BJ (cell line): ENCODE measurements around the gene COL4A3. TPM values are rescaled to one million over a fixed set of nuclear protein-coding genes. Genes with fewer than 3 reads are reported as not detected.
A peak's percentile ranks its signal among the peaks of the same experiment; 100 is the strongest.

Experiments used
- CTCF ChIA-PET: fragments of 350-600 bp; formaldehyde crosslinking; extraction: SDS; loops from one replicate; lab custom pipeline; 2021; ENCODE audit warnings: antibody characterized with exemption, inconsistent platforms; lab: Yijun Ruan, JAX
- POLR2A ChIA-PET: fragments of 300-600 bp; sonication (Branson Sonifier 250); formaldehyde crosslinking; extraction: SDS; loops from one replicate; lab custom pipeline; 2021; ENCODE audit warnings: antibody characterized with exemption; lab: Charles Lee
- DNase-seq: peaks from one replicate; pipeline ENCODE4 v3.0.0-alpha.2; 2011; ENCODE audit warnings: low read depth
- H3K27me3 ChIP-seq: 2 replicates; pipeline ENCODE4 v1.6.0; 2011; ENCODE audit warnings: low read length; ENCODE audit not compliant: control insufficient read depth, insufficient read depth
- H3K36me3 ChIP-seq: 2 replicates; pipeline ENCODE4 v1.5.1; 2011; ENCODE audit warnings: low read length; ENCODE audit not compliant: control insufficient read depth, insufficient read depth
- H3K4me3 ChIP-seq: 2 replicates; pipeline ENCODE4 v1.5.1; 2011; ENCODE audit warnings: low read depth, mild to moderate bottlenecking, control low read depth, low read length
- CTCF ChIP-seq: IDR thresholded peaks from 2 replicates; pipeline ENCODE4 v1.5.1; 2011; ENCODE audit warnings: low read depth, mild to moderate bottlenecking, control low read depth, inconsistent platforms, low read length, moderate library complexity; ENCODE audit not compliant: insufficient read depth
- polyA plus RNA-seq: library from polyadenylated mRNA; depleted of rRNA; stranded (reverse); fragments of >200 nt; gene quantifications from 2 replicates; pipeline ENCODE4 v1.2.3, GENCODE V29; 2011

COL4A3 gene
- polyA plus RNA-seq, 1 experiment, result 0.29 TPM

GRCh38 chr2:227153758-227154486 is 10.5 kb upstream of the COL4A3 start:
- Histone ChIP-seq H3K4me3 (no peak overlapping the region), H3K36me3 (no peaks in the 10 kb centered on the region), H3K27me3 (no peaks in the 10 kb centered on the region)
- POLR2A ChIA-PET, result interaction anchor here (0.5 kb wide), 1 partner anchor 44 kb away, joined by 4 read pairs; no protein-coding TSS in a partner anchor
- CTCF ChIA-PET, result interaction anchor here (0.8 kb wide), 1 partner anchor 85 kb away, joined by 3 read pairs; no protein-coding TSS in a partner anchor
- TF ChIP-seq CTCF, result no peak
- DNase-seq, result no peak

DNA sequence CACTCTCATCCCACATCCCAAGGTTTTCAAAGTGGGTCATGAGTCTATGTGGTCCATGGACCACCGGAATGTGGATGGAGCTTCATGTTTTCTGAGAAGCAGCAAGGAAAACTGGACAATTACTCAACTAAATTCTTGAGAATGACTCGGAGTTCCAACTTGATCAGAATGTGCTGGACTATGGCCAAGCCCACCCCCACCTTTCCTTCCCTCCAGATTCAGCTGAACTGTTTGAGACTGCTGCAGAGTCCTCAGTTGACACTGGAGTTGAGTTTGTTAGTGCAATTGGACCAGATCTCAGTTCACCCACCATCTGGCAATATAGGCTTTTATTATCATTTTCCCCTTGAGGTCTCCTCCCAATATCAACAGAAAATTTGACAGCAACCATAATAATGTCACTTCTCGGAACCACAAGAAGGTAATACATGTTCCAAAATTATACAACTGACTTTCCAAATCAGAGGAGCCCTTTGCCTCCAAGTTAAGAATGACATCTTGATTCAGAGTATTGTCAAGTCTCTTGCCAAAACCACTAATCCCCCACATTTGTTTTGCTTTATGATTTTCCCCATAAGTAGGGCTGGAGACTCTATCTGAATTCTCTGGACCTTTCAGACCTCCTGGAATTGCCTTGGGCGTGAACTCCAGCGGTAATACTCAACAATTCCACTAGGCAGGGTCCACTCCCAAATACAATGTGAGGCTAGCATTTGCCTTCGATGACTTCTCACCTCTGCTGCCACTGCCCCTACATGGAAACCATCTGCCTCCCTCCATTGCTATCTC is 9.2 kb upstream of the COL4A3 start:
- POLR2A ChIA-PET, result no interaction called here
- H3K36me3 ChIP-seq, result no peaks in the 10 kb centered on the region
- TF ChIP-seq CTCF, result no peak
- DNase-seq, result peak; percentile 20
- CTCF ChIA-PET, result interaction anchor here (0.8 to 1.0 kb wide), 3 partner anchors 24 to 83 kb away, joined by 3 read pairs; no protein-coding TSS in a partner anchor
- no peak overlapping the region for H3K4me3 ChIP-seq
- no peaks in the 10 kb centered on the region; the same call in 1 of the 2 replicates for H3K27me3 ChIP-seq

GRCh38 chr2:227160164-227160563 is 4.3 kb upstream of the COL4A3 start:
- CTCF ChIA-PET, result no interaction called here
- POLR2A ChIA-PET, result no interaction called here
- peaks cover 6% of the 10 kb centered on the region for H3K27me3 ChIP-seq
- no peak for TF ChIP-seq CTCF
- no peaks in the 10 kb centered on the region for H3K36me3 ChIP-seq
- no peak overlapping the region for H3K4me3 ChIP-seq
- DNase-seq, result no peak

- no peaks in the 10 kb centered on the region for H3K36me3 ChIP-seq
- POLR2A ChIA-PET, result no interaction called here
- H3K4me3 ChIP-seq, result no peak overlapping the region
- CTCF ChIA-PET, result interaction anchor here (0.6 kb wide), 1 partner anchor 104 kb away, joined by 3 read pairs; no protein-coding TSS in a partner anchor
- no peak for TF ChIP-seq CTCF
- no peak for DNase-seq
- peaks cover 6% of the 10 kb centered on the region for H3K27me3 ChIP-seq
These were observed 2.5 kb upstream of the COL4A3 start for GRCh38 chr2:227161947-227162346.

GRCh38 chr2:227163485-227163997 is 883 bp upstream of the COL4A3 start:
- no peak for TF ChIP-seq CTCF
- no peak for DNase-seq
- H3K27me3 ChIP-seq, result peaks cover 6% of the 10 kb centered on the region
- POLR2A ChIA-PET, result no interaction called here
- CTCF ChIA-PET, result no interaction called here
- H3K4me3 ChIP-seq, result peak overlapping the region; percentile 48
- no peaks in the 10 kb centered on the region for H3K36me3 ChIP-seq
